NB4 (cell line): ENCODE data around the gene SNX19.
A peak's percentile ranks its signal among the peaks of the same experiment; 100 is the strongest.

Source experiments
- DNase-seq: peaks from one replicate; pipeline ENCODE4 v3.0.0; 2010; ENCODE audit warnings: low read depth
- H3K4me3 ChIP-seq: one replicate; pipeline ENCODE4 v1.5.1; 2011; ENCODE audit warnings: mild to moderate bottlenecking, low read depth, low read length, moderate library complexity
- CTCF ChIP-seq: IDR thresholded peaks from one replicate; pipeline ENCODE4 v1.5.1; 2012; ENCODE audit warnings: low read depth, low read length
- MYC ChIP-seq: IDR thresholded peaks from 2 replicates; pipeline ENCODE4 v1.6.1; 2011; ENCODE audit warnings: low read depth, low read length
- POLR2A ChIP-seq: IDR thresholded peaks from 2 replicates; pipeline ENCODE4 v1.6.1; 2011; ENCODE audit warnings: mild to moderate bottlenecking; ENCODE audit not compliant: insufficient read length; ENCODE audit errors: extremely low read depth
- TF ChIP-seq, protein P1 (sequence below): IDR thresholded peaks from 2 replicates; pipeline ENCODE4 v1.6.1; 2011; ENCODE audit warnings: low read depth, low read length

SNX19 gene

DNA sequence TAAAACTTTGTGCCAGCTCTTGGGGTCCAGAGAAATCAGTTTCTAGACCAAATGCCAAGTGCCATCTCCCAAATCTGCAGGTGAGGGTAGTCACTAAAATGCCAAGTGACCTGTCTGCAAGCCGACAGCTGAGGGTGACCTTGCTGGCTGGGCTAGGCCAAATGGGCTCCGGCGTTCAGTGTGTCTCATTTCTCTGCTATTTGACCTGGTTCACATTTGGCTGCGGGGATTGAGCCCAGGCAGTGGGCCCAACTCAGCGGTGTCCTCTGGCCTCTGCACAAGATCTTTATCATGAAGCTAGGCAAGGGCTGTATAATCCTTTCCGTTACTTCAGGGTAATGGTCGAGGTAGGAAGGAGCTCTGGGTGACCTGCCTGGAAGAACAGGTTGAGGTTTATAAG lies 87.5 kb downstream of the SNX19 start:
- TF ChIP-seq, protein P1, sequence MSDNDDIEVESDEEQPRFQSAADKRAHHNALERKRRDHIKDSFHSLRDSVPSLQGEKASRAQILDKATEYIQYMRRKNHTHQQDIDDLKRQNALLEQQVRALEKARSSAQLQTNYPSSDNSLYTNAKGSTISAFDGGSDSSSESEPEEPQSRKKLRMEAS = no peak
- TF ChIP-seq POLR2A = no peak
- TF ChIP-seq MYC = no peak
- no peak for TF ChIP-seq CTCF
- no peak for DNase-seq
- H3K4me3 ChIP-seq = no peak overlapping the region

DNA sequence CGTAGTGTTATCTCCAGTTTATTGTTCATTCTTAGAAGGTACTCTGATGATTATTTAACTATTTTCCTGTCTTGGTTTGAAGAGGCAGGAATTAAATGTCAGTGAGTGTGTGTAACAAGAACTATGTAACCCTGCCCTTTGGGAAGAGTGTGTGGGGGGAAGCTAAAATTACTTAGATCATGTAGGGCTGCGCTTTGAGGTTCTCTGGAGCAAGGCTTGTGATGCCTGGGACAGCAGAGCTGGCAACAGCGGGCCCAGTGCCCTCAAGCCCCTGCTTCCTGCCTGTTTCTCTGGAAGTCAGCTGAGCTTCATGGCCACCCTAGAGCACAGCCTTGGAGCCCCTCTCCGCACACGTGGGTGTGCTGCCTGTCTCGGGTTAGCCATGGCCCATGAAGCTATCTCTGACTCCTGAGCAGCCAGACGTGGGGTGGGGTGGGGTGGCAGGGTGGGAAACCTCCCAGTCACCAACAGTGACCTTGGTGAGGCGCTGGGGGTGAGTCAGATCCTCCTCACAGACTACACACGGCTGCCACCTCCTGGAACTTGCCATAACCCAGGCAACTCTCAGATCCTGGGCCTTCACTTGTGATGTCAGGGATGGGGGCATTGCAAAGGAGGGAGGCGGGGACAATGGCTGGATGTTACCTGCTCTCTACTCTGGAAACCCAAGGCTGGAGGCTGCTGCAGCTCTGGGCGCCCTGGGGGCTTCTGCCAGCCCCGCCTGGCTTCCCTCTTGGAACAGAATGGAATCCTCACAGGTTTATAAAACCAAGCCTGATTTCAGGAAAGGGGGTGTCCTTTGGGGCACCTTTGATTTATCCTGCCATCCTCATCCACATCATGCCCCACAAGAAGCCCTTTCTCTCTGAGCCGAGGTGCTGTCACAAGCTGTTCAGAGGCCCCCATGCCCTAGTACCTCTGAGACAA lies 88.6 kb downstream of the SNX19 start:
- peak; percentile 61 for DNase-seq
- no peak overlapping the region for H3K4me3 ChIP-seq
- TF ChIP-seq, protein P1 = no peak
- peak; percentile 34 for TF ChIP-seq CTCF

GRCh38 chr11:130826572-130826971 lies 89.7 kb downstream of the SNX19 start:
- no peak for DNase-seq
- TF ChIP-seq MYC = no peak
- TF ChIP-seq, protein P1 = no peak
- no peak for TF ChIP-seq CTCF
- TF ChIP-seq POLR2A = no peak

GRCh38 chr11:130825983-130826382 lies 90.3 kb downstream of the SNX19 start:
- no peak overlapping the region for H3K4me3 ChIP-seq
- no peak for DNase-seq
- TF ChIP-seq MYC (no peak), POLR2A (no peak), CTCF (no peak)
- TF ChIP-seq, protein P1 = no peak

More at GRCh38 chr11:130826572-130826971, 89.7 kb downstream of the SNX19 start:
- H3K4me3 ChIP-seq = no peak overlapping the region

GRCh38 chr11:130825561-130825960 lies 90.7 kb downstream of the SNX19 start:
- DNase-seq = no peak
- H3K4me3 ChIP-seq = no peak overlapping the region
- TF ChIP-seq, protein P1 = no peak
- TF ChIP-seq POLR2A = no peak
- no peak for TF ChIP-seq CTCF
- no peak for TF ChIP-seq MYC
